HG02623 (cell line): ENCODE results near the gene SLFN11.
"Not testable (repeated sequence)": the region's sequence is repeated elsewhere in the genome, so short reads cannot be mapped to it uniquely, and the experiment has no call there.

Source experiments
- ATAC-seq: cut with Tn5 transposase; IDR thresholded peaks from one replicate; pipeline ENCODE4 v1.9.1; 2021; ENCODE audit warnings: moderate library complexity; ENCODE audit not compliant: unreplicated experiment

Gene SLFN11

GRCh38 chr17:35312346-35312745 is 61.1 kb downstream of the SLFN11 start:
- no peak for ATAC-seq

GRCh38 chr17:35309345-35309744 is 64.1 kb downstream of the SLFN11 start:
- ATAC-seq, result not testable (repeated sequence)
